ENCODE measurements around the gene USP40.

USP40 gene

DNA sequence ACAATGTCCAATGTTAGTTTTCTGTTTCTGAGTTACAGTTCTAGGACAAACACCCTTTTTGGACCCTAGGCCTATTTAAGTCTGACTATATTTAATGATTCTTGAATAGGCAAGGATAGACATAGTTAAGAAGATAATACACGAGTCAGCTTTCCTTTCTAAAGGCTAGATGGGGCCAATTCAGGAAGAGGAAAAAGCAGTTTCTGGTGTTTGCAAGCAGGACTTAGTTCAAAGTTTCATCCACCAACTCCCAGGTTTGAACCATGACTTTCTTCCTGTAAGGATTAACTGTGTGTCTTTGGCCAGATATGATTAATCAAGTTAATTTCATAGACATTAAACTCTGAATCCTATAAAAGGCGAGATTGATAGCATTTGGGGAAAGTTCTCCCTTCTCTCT is 66.7 kb downstream of the USP40 start:
- no peak overlapping the region for H2AFZ ChIP-seq
- no peaks in the 10 kb centered on the region for H3K27me3 ChIP-seq (ENCODE audit: control insufficient read depth, insufficient read depth, low read length)
- H3K9ac ChIP-seq, result no peak overlapping the region
- no peak for TF ChIP-seq CTCF (IDR thresholded peaks at IDR 0.05)
- H3K4me2 ChIP-seq (ENCODE audit: low read length), result no peak overlapping the region
- H3K9me3 ChIP-seq (ENCODE audit: control insufficient read depth, low read length), result no peaks in the 10 kb centered on the region
- H3K4me3 ChIP-seq (ENCODE audit: low read depth, low read length), result no peak overlapping the region
- H3K4me1 ChIP-seq, result no peaks in the 10 kb centered on the region
- H3K79me2 ChIP-seq, result no peaks in the 10 kb centered on the region
- no peak overlapping the region for H3K27ac ChIP-seq
- H3K36me3 ChIP-seq (ENCODE audit: control insufficient read depth, insufficient read depth, low read length), result no peaks in the 10 kb centered on the region

GRCh38 chr2:233498126-233498525 is 68.5 kb downstream of the USP40 start:
- Histone ChIP-seq H3K4me2 (ENCODE audit: low read length) (no peak overlapping the region), H3K36me3 (ENCODE audit: control insufficient read depth, insufficient read depth, low read length) (no peaks in the 10 kb centered on the region), H2AFZ (no peak overlapping the region), H3K79me2 (no peaks in the 10 kb centered on the region), H3K4me1 (no peaks in the 10 kb centered on the region), H3K4me3 (ENCODE audit: low read depth, low read length) (no peak overlapping the region), H3K9ac (no peak overlapping the region), H3K27me3 (ENCODE audit: control insufficient read depth, insufficient read depth, low read length) (no peaks in the 10 kb centered on the region), H3K27ac (no peak overlapping the region), H3K9me3 (ENCODE audit: control insufficient read depth, low read length) (no peaks in the 10 kb centered on the region)
- TF ChIP-seq CTCF (IDR thresholded peaks at IDR 0.05), result no peak

GRCh38 chr2:233497692-233498091 is 68.9 kb downstream of the USP40 start:
- Histone ChIP-seq H3K4me3 (ENCODE audit: low read depth, low read length) (no peak overlapping the region), H3K4me1 (no peaks in the 10 kb centered on the region), H3K4me2 (ENCODE audit: low read length) (no peak overlapping the region), H3K36me3 (ENCODE audit: control insufficient read depth, insufficient read depth, low read length) (no peaks in the 10 kb centered on the region), H3K79me2 (no peaks in the 10 kb centered on the region), H2AFZ (no peak overlapping the region), H3K9me3 (ENCODE audit: control insufficient read depth, low read length) (no peaks in the 10 kb centered on the region), H3K27me3 (ENCODE audit: control insufficient read depth, insufficient read depth, low read length) (no peaks in the 10 kb centered on the region), H3K27ac (no peak overlapping the region), H3K9ac (no peak overlapping the region)
- TF ChIP-seq CTCF (IDR thresholded peaks at IDR 0.05), result no peak

- Histone ChIP-seq H3K4me1 (no peaks in the 10 kb centered on the region), H3K4me3 (ENCODE audit: low read depth, low read length) (no peak overlapping the region), H3K36me3 (ENCODE audit: control insufficient read depth, insufficient read depth, low read length) (no peaks in the 10 kb centered on the region), H2AFZ (no peak overlapping the region), H3K9me3 (ENCODE audit: control insufficient read depth, low read length) (no peaks in the 10 kb centered on the region), H3K9ac (no peak overlapping the region), H3K27me3 (ENCODE audit: control insufficient read depth, insufficient read depth, low read length) (no peaks in the 10 kb centered on the region), H3K4me2 (ENCODE audit: low read length) (no peak overlapping the region), H3K27ac (no peak overlapping the region), H3K79me2 (no peaks in the 10 kb centered on the region)
- no peak for TF ChIP-seq CTCF (IDR thresholded peaks at IDR 0.05)
Measured at GRCh38 chr2:233495503-233496496, 70.8 kb downstream of the USP40 start.

DNA sequence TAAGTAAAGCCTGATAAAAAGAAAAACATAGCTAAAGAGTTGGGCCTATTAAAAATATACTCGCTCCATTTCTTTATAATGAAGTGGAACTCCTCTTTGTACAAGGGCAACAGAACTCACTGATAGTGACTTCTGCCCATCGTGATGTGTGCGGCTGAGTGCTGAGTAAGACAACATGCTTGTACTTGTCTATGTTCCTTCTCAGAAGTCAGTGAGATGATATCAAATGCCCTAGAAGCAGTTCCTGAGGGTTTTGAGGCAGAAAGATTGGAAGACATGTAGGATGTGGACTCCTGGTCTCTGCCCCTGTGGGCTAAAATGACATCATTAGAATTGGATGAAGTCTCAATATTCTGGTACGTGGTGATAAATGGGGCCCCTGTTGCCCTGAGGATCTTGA is 73.8 kb downstream of the USP40 start:
- H3K36me3 ChIP-seq (ENCODE audit: control insufficient read depth, insufficient read depth, low read length), result no peaks in the 10 kb centered on the region
- H3K4me3 ChIP-seq (ENCODE audit: low read depth, low read length), result no peak overlapping the region

More for the DNA sequence above, 73.8 kb downstream of the USP40 start:
- Histone ChIP-seq H3K79me2 (no peaks in the 10 kb centered on the region), H3K27me3 (ENCODE audit: control insufficient read depth, insufficient read depth, low read length) (no peaks in the 10 kb centered on the region), H3K27ac (no peak overlapping the region), H3K4me2 (ENCODE audit: low read length) (no peak overlapping the region), H2AFZ (no peak overlapping the region), H3K4me1 (no peaks in the 10 kb centered on the region), H3K9me3 (ENCODE audit: control insufficient read depth, low read length) (no peaks in the 10 kb centered on the region), H3K9ac (no peak overlapping the region)
- no peak for TF ChIP-seq CTCF (IDR thresholded peaks at IDR 0.05)
